Activated T-helper 1 cell treated with anti-CD3 and anti-CD28 coated beads, Interleukin-2, amount 50 U/mL, for 16 hours (primary cell): ENCODE measurements around the gene DPH6.

Source experiments
- DNase-seq, 2 donors: peaks; one replicate each; pipeline ENCODE4 v3.0.0-alpha.2; 2020; ENCODE audit warnings: low read depth in 1 of 2, low spot score in 1 of 2

DPH6 gene

DNA sequence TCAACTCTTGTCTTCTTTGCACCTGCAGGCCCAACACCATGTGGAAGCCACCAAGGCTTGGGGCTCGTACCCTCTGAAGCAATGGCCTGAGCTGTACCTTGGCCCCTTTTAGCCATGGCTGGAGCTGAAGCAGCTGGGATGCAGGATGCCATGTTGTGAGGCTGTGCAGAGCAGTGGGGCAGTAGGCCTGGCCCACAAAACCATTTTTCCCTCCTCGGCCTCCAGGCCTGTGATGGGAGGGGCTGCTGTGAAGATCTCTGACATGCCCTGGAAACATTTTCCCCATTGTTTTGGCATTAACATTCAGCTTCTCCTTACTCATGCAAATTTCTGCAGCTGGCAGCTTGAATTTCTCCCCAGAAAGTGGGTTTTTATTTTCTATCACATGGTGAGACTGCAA is 58.5 kb downstream of the DPH6 start:
- no peak for DNase-seq

GRCh38 chr15:35486296-35486695 is 59.7 kb downstream of the DPH6 start:
- no peak for DNase-seq

DNA sequence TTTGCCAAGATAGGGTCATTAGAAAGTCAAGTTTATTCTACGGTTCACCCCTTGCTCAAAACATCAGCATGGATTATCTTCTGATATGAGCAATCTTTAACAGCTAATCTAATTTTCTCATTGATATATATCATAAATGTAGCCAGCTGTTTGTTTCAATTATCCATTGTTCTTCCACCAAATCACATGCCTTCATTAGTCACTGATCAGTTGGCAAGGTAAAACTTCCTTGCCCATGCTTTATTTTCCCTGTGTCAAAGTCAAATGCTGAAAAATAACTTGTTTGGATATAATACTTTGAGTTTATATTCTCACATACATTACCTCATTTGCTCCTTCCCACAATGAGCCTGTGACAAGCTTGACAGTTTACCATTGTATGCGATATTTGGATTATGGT is 60.6 kb downstream of the DPH6 start:
- no peak for DNase-seq

GRCh38 chr15:35484231-35484945 is 61.6 kb downstream of the DPH6 start:
- DNase-seq: no peak

DNA sequence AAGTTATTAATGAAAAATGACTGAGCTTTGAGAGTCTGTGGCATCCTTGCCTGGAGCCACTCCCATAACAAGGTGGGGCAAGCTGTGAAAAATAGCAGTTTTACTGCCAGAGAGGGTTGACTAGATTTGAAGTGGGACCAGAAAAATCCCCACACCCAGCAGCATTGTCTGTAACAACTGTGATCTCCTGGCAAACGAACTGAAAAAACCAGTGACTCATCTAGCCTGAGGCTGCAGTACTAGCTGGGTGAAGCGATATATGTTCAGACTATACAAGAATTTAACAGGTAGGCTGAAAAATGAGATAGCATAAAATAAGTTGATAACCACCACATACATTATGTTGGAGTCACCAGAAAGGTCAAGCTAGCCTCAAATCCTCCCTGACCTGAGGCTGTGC is 64.0 kb downstream of the DPH6 start:
- no peak for DNase-seq

DNA sequence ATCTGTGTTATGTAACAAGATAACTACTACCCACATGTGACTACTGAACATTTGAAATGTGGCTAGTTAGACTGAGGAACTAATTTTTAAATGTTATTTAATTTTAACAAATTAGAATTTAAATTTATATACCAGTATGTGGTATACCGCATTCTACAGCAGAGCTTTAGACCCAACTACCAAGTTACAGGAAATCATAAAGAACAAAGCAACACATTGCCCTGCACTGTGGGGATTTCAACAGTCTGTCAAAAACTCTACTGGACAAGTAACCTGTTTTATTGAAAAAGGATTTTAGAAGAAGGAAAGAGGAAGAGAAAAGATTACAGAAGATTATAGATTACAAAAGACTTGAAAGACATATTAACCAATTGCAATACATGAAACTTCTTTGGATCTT is 64.9 kb downstream of the DPH6 start:
- DNase-seq: no peak

DNA sequence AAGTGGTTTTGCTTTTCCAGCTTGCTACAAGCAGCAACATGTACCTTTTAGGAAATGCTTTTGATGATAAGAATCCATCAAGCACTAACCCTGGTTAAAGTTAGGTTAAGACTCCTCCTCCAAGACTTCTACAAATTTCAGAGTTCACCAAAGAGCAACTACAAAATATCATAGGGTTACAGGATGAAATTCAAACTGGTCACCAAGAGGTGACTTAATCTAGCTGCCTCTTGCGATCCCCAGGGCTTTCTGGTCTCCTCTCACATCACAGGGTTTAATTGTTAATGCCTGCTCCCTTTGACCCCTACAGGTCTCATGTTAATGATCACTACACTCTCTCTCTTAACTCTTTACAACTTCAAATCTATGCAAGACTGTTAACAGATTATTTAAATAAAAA is 66.5 kb downstream of the DPH6 start:
- no peak for DNase-seq

- DNase-seq: no peak
These were observed 68.4 kb downstream of the DPH6 start for GRCh38 chr15:35477312-35478262.

GRCh38 chr15:35471024-35471423 is 74.9 kb downstream of the DPH6 start:
- no peak for DNase-seq

DNA sequence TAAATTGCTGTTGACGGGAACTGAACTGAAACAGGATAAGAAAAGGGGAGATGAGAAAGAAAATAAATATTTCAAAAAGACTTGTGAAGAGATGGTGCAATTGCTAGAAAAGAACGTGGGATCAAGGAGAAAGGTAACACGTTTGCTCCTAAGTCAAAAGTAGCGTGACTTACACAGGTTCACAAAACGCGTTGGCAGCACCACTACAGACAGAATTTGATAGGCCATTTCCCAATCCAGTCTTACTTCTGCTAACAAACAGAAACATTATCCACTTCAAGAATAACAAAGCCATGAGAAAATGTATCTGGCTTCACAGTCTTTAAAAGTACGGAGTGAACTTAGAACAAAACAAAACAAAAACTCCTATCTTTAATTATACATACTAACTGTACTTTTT is 75.5 kb downstream of the DPH6 start:
- no peak for DNase-seq

GRCh38 chr15:35466476-35466875 is 79.5 kb downstream of the DPH6 start:
- DNase-seq: no peak

DNA sequence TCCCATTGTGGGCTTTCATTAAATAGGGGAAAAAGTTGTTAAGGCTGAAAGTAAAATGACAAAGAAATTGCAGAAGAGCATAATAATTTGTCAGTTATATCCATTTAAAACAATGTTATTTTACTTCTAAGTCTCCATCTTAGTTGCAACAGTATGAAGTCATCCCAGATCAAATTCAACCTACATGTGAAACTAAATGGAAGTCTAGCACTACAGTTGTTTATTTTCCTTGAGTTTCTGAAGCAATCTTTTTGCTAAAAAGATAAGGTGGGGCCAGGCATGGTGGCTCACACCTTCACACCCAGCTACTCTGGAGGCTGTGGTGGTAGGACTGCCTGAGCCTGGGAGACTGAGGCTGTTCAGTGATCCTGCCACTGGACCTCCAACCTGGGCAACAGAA is 80.2 kb downstream of the DPH6 start:
- DNase-seq: no peak

GRCh38 chr15:35460616-35461015 is 85.3 kb downstream of the DPH6 start:
- no peak for DNase-seq

- no peak for DNase-seq
These were observed 87.6 kb downstream of the DPH6 start for GRCh38 chr15:35458176-35458856.

DNA sequence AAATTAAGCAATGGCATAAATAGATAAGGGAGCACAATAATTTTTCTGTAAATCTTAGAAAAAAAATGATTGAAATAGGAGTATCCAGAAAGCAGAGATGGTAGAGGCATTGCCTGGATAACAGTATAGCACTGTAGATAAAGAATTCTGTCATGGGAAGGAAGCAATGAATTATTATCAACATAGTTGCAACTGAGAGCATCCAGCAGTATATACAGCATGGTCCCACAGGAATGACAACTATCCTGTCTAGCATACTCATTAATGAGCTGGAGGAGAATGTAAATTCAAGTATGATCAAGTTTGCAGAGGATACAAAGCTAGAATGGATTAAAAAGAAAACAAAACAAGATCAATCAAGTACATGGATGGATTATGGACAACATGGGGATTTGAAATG is 90.8 kb downstream of the DPH6 start:
- DNase-seq: no peak

DNA sequence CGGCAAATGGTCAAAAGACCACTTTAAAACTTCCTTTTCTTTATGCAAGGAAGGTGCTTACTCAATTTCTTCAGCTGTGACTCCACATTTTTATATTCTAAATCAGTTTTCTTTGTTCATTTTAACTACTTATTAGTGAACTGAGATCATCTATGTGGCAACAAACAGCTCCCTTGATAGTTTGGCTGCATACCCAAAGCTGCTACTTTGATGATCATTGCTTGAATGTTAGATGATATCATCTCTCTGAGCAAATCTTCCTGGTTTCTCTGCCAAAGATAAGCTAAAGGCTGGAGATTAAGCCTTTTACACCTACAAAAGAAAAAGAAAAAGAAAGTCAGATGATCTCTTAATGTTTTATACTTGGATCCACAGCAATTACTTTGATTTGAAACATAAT is 95.5 kb downstream of the DPH6 start:
- DNase-seq: no peak

GRCh38 chr15:35448294-35448693 is 97.7 kb downstream of the DPH6 start:
- no peak for DNase-seq

DNA sequence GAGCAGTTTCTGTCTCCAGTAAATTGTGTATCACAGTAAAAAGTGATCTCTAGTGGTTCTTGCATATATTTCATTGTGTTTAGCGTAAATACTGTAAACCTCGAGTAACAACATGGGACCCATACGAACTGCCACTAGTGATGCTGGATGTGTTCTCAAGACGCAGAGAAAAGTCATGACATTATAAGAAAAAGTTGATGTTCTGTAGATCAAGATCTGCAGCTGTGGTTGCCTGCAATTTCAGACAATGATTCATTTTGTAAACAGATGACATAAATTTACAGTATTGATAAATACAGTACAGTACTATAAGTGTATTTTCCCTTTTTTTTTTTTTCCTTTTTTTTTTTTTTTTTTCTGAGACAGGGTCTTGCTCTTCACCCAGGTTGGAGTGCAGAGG is 100.1 kb downstream of the DPH6 start:
- no peak for DNase-seq

DNA sequence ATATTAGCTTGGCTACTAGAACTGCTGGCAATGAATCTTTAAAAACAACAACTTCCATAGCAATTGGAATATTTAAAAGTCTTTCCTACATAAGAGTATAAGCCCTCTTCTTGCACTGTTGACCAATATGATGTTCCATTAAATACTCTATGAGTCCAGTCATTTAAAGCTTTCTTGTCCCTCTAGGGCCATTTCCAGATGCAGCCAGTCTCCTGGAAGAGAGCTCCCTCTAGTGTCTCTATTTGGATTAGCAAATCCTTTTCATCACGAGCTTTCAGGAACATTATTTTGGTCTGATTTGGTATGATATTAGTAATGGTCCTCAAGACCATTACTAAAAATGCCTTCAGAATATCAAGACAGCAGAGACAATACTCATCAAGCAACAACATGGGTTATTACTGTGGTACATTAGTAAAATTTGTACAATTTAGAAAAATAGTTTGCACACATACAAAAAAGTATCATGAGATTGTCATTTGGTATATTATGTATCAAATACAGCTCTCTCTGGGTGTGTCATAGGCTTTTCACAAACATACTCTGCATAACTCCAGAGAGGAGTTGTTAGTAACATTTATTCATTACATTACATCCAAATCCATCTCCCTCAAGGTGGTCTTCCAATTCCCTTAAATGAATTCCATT is 101.3 kb downstream of the DPH6 start:
- DNase-seq: no peak

DNA sequence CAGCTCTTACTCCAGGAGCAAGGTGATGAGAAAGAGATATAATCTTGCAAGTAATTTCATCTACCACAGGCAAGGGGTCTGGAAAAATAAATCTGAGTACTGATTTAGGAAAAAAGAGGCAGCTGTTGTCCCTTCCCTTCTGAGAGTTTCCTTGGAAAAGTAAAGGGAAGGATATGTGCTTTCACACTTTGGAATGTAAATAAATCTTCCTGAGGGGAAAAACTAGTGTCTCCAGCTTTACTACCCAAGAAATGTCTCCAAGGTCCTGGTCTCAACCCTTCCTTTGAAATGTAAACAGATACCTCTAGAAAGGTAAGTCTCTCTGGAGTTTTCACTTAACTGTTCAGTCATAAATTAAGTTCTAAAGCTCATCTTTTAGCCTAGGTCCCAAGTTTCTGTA is 102.6 kb downstream of the DPH6 start:
- no peak for DNase-seq

DNA sequence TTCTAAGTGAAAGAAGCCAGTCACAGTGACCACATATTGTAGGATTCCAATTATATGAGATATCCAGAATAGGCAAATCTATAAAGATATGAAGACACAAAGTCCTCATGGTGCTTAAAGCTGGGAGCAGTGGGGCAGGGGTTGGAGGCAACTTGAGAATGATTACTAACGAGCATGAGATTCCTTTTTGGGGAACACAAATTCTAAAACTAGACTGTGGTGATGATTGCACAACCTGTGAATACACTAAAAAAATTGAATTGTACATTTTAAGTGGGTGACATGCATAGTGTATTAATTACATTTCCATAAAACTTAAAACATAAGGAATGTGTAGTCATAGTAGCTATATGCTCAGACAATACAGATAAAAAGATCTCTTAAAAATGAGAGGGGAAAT is 103.2 kb downstream of the DPH6 start:
- DNase-seq: no peak
